PC-3 (cell line): ENCODE results near the gene ANKRD40CL.

Source experiments
- EZH2 ChIP-seq: fragments of 300-600 bp; sonication (generic); IDR thresholded peaks from one replicate; pipeline ENCODE4 v1.6.1; 2017; ENCODE audit warnings: antibody characterized with exemption, mild to moderate bottlenecking, low read length; ENCODE audit not compliant: unreplicated experiment
- TF ChIP-seq, protein P1 (sequence below): fragments of 300-600 bp; sonication (generic); conservative IDR thresholded peaks from 2 replicates; pipeline ENCODE4 v1.5.1; 2017; ENCODE audit warnings: antibody characterized with exemption, low read depth, mild to moderate bottlenecking, low read length

DNA sequence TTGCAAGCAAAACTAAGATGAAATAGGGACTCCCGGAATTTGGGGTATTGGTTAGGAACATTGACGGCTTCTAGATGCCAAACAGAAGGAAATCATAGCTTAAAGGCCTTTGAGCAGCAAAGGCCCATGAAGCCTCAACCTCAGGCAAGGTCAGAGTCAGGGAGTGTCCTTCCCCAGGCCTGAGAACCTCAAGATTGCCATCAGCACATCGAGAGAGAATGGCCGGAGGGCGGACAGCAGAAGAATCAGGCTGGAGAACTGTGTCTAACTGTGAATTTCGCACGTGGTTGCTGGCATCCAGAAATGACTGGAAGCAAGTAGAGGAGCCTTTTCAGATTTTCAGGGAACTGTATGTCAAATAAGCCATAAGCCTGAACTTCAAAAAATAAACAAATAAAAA, 24.8 kb upstream of the ANKRD40CL start:
- no peak for TF ChIP-seq EZH2
- TF ChIP-seq, protein P1, sequence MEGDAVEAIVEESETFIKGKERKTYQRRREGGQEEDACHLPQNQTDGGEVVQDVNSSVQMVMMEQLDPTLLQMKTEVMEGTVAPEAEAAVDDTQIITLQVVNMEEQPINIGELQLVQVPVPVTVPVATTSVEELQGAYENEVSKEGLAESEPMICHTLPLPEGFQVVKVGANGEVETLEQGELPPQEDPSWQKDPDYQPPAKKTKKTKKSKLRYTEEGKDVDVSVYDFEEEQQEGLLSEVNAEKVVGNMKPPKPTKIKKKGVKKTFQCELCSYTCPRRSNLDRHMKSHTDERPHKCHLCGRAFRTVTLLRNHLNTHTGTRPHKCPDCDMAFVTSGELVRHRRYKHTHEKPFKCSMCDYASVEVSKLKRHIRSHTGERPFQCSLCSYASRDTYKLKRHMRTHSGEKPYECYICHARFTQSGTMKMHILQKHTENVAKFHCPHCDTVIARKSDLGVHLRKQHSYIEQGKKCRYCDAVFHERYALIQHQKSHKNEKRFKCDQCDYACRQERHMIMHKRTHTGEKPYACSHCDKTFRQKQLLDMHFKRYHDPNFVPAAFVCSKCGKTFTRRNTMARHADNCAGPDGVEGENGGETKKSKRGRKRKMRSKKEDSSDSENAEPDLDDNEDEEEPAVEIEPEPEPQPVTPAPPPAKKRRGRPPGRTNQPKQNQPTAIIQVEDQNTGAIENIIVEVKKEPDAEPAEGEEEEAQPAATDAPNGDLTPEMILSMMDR: no peak
